ENCODE results near the gene METTL25. TPM values are rescaled to one million over a fixed set of nuclear protein-coding genes. Genes with fewer than 3 reads are reported as not detected.

METTL25 gene
- total RNA-seq, 1 experiment from 2014 or later = 5.1 TPM

- no peaks in the 10 kb centered on the region for H3K79me2 ChIP-seq (ENCODE audit: low read length)
- no peaks in the 10 kb centered on the region for H4K20me1 ChIP-seq (ENCODE audit: low read length)
- TF ChIP-seq EZH2 (IDR thresholded peaks at IDR 0.05; ENCODE audit: low read length, unreplicated experiment) = no peak
- no peak for TF ChIP-seq EZH2phosphoT487 (IDR thresholded peaks at IDR 0.05; ENCODE audit: borderline replicate concordance, low read length)
- no peak for TF ChIP-seq CTCF (conservative IDR thresholded peaks at IDR 0.05; ENCODE audit: low read depth, low read length)
- POLR2A ChIA-PET (ENCODE audit: unreplicated experiment) = no interaction called here
- H3K9me3 ChIP-seq (ENCODE audit: low read length) = no peaks in the 10 kb centered on the region
- H3K27me3 ChIP-seq (ENCODE audit: low read length) = no peaks in the 10 kb centered on the region
- intact Hi-C loops (cut with micrococcal nuclease) = no loop called here
- no peaks in the 10 kb centered on the region for H3K4me1 ChIP-seq (ENCODE audit: insufficient read depth, low read length)
- no peak overlapping the region for H3K9ac ChIP-seq (ENCODE audit: low read length)
- no peaks in the 10 kb centered on the region for H3F3A ChIP-seq (ENCODE audit: low read length, unreplicated experiment)
- no peak overlapping the region for H3K4me2 ChIP-seq (ENCODE audit: low read length)
- H3K36me3 ChIP-seq (ENCODE audit: low read depth, low read length) = no peaks in the 10 kb centered on the region
- BruUV-seq (replicated peaks) = no TSS peak
- H3K4me3 ChIP-seq (ENCODE audit: low read length) = no peak overlapping the region
- no peak overlapping the region for H2AFZ ChIP-seq (ENCODE audit: low read length)
- no peak for ATAC-seq
- H3K27ac ChIP-seq (ENCODE audit: low read length) = no peak overlapping the region
- no peak for DNase-seq
- CTCF ChIA-PET = no interaction called here
- H3K9me2 ChIP-seq (replicated peaks; ENCODE audit: low read length) = no peaks in the 10 kb centered on the region
Observed at GRCh38 chr12:82378997-82379396, 20.7 kb downstream of the METTL25 start.

GRCh38 chr12:82383930-82384552, 25.7 kb downstream of the METTL25 start:
- H4K20me1 ChIP-seq (ENCODE audit: low read length) = no peaks in the 10 kb centered on the region
- no peaks in the 10 kb centered on the region for H3K27me3 ChIP-seq (ENCODE audit: low read length)
- H3K4me3 ChIP-seq (ENCODE audit: low read length) = no peak overlapping the region
- no peak overlapping the region for H2AFZ ChIP-seq (ENCODE audit: low read length)
- ATAC-seq (peak; percentile 90), DNase-seq (peak; percentile 58)
- no TSS peak for BruUV-seq (replicated peaks)
- no peak overlapping the region for H3K9ac ChIP-seq (ENCODE audit: low read length)
- no peak for TF ChIP-seq EZH2 (IDR thresholded peaks at IDR 0.05; ENCODE audit: low read length, unreplicated experiment)
- peak; percentile 80 for TF ChIP-seq CTCF (conservative IDR thresholded peaks at IDR 0.05; ENCODE audit: low read depth, low read length)
- no peak for TF ChIP-seq EZH2phosphoT487 (IDR thresholded peaks at IDR 0.05; ENCODE audit: borderline replicate concordance, low read length)
- no peak overlapping the region for H3K4me2 ChIP-seq (ENCODE audit: low read length)
- H3F3A ChIP-seq (ENCODE audit: low read length, unreplicated experiment) = no peaks in the 10 kb centered on the region
- ChIA-PET CTCF (interaction anchor here (0.6 kb wide), 2 partner anchors 157 to 243 kb away, joined by 3 to 4 read pairs; no protein-coding TSS in a partner anchor), POLR2A (ENCODE audit: unreplicated experiment) (no interaction called here)
- no peaks in the 10 kb centered on the region for H3K9me3 ChIP-seq (ENCODE audit: low read length)
- H3K4me1 ChIP-seq (ENCODE audit: insufficient read depth, low read length) = no peaks in the 10 kb centered on the region
- no peaks in the 10 kb centered on the region for H3K36me3 ChIP-seq (ENCODE audit: low read depth, low read length)
- intact Hi-C loops (cut with micrococcal nuclease) = loop anchor here (1.0 kb wide), 2 partner anchors 143 to 244 kb away; no protein-coding TSS in a partner anchor
- H3K9me2 ChIP-seq (replicated peaks; ENCODE audit: low read length) = no peaks in the 10 kb centered on the region
- no peaks in the 10 kb centered on the region for H3K79me2 ChIP-seq (ENCODE audit: low read length)
- H3K27ac ChIP-seq (ENCODE audit: low read length) = no peak overlapping the region

- H3K9ac ChIP-seq (ENCODE audit: low read length) = no peak overlapping the region
- no peaks in the 10 kb centered on the region for H3K27me3 ChIP-seq (ENCODE audit: low read length)
- ATAC-seq (no peak), DNase-seq (no peak)
- H3K4me3 ChIP-seq (ENCODE audit: low read length) = no peak overlapping the region
- TF ChIP-seq EZH2phosphoT487 (IDR thresholded peaks at IDR 0.05; ENCODE audit: borderline replicate concordance, low read length) (no peak), CTCF (conservative IDR thresholded peaks at IDR 0.05; ENCODE audit: low read depth, low read length) (no peak), EZH2 (IDR thresholded peaks at IDR 0.05; ENCODE audit: low read length, unreplicated experiment) (no peak)
- no peak overlapping the region for H3K4me2 ChIP-seq (ENCODE audit: low read length)
- no peak overlapping the region for H2AFZ ChIP-seq (ENCODE audit: low read length)
- no peaks in the 10 kb centered on the region for H4K20me1 ChIP-seq (ENCODE audit: low read length)
- ChIA-PET CTCF (no interaction called here), POLR2A (ENCODE audit: unreplicated experiment) (no interaction called here)
- no peaks in the 10 kb centered on the region for H3F3A ChIP-seq (ENCODE audit: low read length, unreplicated experiment)
- no peak overlapping the region for H3K27ac ChIP-seq (ENCODE audit: low read length)
- intact Hi-C loops (cut with micrococcal nuclease) = no loop called here
- H3K9me3 ChIP-seq (ENCODE audit: low read length) = no peaks in the 10 kb centered on the region
- H3K9me2 ChIP-seq (replicated peaks; ENCODE audit: low read length) = no peaks in the 10 kb centered on the region
- H3K79me2 ChIP-seq (ENCODE audit: low read length) = no peaks in the 10 kb centered on the region
- no peaks in the 10 kb centered on the region for H3K4me1 ChIP-seq (ENCODE audit: insufficient read depth, low read length)
- BruUV-seq (replicated peaks) = no TSS peak
- no peaks in the 10 kb centered on the region for H3K36me3 ChIP-seq (ENCODE audit: low read depth, low read length)
Observed at GRCh38 chr12:82398879-82399278, 40.5 kb downstream of the METTL25 start.
